ENCODE data around the gene LRP1.

DNA sequence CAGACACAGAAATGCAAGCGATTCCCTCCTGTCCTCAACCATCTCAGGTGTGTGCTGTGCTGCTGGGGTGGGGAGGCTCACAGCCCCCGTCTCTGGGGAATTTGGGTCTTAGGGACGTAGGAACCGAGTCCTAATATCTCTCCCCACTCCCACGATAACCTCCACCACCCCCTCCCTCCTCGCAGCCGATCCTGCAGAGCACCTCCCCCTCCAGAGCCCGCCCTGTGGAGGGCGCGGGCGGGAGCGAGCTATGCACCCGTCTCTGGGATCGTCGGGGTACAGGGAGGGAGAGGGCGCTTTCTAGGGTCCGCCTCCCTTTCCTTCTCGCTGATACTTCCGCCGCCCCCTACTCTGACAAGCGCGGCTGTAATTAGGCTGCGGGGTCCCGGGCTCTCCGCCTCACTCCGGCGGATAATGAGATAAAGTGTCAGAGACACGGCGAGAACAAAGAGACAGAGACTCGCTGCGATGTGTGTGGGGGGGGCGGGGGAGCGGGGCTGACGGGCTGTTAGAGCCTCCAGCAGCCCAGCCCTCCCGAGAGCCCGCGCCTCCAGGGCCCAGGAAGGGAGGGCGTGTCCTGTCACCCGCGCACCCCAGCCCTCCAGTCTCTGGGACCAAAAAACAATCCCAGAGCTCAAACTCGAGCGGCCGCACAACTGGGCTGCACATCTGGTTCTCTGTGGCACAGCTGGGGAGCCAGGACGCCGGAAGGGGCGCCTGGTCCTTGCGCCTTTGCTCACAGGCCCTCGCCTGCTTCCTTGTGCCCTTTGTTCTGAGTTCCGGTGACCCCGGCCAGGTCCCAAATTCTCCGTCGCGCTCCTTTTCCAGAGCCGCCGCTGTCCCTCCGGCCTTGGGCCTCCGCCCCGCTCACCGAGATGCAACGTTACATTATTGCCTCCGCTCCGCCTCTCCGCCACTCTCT lies 109.9 kb downstream of the LRP1 start:
- TF ChIP-seq, protein P1, sequence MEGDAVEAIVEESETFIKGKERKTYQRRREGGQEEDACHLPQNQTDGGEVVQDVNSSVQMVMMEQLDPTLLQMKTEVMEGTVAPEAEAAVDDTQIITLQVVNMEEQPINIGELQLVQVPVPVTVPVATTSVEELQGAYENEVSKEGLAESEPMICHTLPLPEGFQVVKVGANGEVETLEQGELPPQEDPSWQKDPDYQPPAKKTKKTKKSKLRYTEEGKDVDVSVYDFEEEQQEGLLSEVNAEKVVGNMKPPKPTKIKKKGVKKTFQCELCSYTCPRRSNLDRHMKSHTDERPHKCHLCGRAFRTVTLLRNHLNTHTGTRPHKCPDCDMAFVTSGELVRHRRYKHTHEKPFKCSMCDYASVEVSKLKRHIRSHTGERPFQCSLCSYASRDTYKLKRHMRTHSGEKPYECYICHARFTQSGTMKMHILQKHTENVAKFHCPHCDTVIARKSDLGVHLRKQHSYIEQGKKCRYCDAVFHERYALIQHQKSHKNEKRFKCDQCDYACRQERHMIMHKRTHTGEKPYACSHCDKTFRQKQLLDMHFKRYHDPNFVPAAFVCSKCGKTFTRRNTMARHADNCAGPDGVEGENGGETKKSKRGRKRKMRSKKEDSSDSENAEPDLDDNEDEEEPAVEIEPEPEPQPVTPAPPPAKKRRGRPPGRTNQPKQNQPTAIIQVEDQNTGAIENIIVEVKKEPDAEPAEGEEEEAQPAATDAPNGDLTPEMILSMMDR (conservative IDR thresholded peaks at IDR 0.05; ENCODE audit: low read length) = no peak
- TF ChIP-seq EZH2phosphoT487 (IDR thresholded peaks at IDR 0.05; ENCODE audit: borderline replicate concordance) = no peak

All from Loucy (cell line).